Activated B cell treated with CpG ODN at 0.5 μM for 24 hours (primary cell): Measurements from ENCODE around the gene NKAIN2. TPM values are rescaled to one million over a fixed set of nuclear protein-coding genes. Genes with fewer than 3 reads are reported as not detected.

Source experiments
- ATAC-seq: fragments of 200-7000 bp; cut with Tn5 transposase; one replicate; pipeline ENCODE4 v1.10.0; 2021; ENCODE audit warnings: low read depth, mild to moderate bottlenecking, moderate library complexity
- CTCF ChIA-PET: fragments of 350-600 bp; sonication (Branson Sonifier 250); formaldehyde crosslinking; loops from one replicate; lab custom pipeline; 2021; ENCODE audit warnings: antibody characterized with exemption; lab: Charles Lee
- POLR2A ChIA-PET: fragments of 350-600 bp; sonication (Branson Sonifier 250); formaldehyde crosslinking; loops from one replicate; lab custom pipeline; 2021; ENCODE audit warnings: antibody characterized with exemption; lab: Charles Lee
- DNase-seq: peaks from one replicate; pipeline ENCODE4 v3.0.0; 2022
- H3K27ac Mint-ChIP-seq: one replicate; pipeline ENCODE4 v1.8.0; 2020; ENCODE audit warnings: mixed read lengths
- H3K27me3 Mint-ChIP-seq: one replicate; pipeline ENCODE4 v1.8.0; 2021; ENCODE audit warnings: mixed read lengths
- H3K36me3 Mint-ChIP-seq: one replicate; pipeline ENCODE4 v1.8.0; 2021; ENCODE audit warnings: low read depth, mixed read lengths
- H3K4me1 Mint-ChIP-seq: one replicate; pipeline ENCODE4 v1.8.0; 2021; ENCODE audit warnings: mixed read lengths
- H3K4me3 Mint-ChIP-seq: one replicate; pipeline ENCODE4 v1.8.0; 2020; ENCODE audit warnings: mild to moderate bottlenecking, mixed read lengths
- H3K9me3 Mint-ChIP-seq: one replicate; pipeline ENCODE4 v1.8.0; 2020; ENCODE audit warnings: mixed read lengths
- CTCF ChIP-seq: fragments of 200-600 bp; IDR thresholded peaks from one replicate; pipeline ENCODE4 v1.8.0; 2022; ENCODE audit warnings: antibody characterized with exemption, mild to moderate bottlenecking
- intact Hi-C: fragments of 100-400 bp; cut with micrococcal nuclease; formaldehyde crosslinking; loops from one replicate; pipeline ENCODE4 v1.15.1; 2024
- total RNA-seq: library from RNA; stranded (reverse); gene quantifications from 2 replicates; pipeline ENCODE4 v1.2.3, GENCODE V29; 2022

The NKAIN2 gene
- total RNA-seq, 1 donor from 2014 or later: not detected

- H3K4me1 Mint-ChIP-seq: no peaks in the 10 kb centered on the region
- H3K4me3 Mint-ChIP-seq: no peak overlapping the region
- no peaks in the 10 kb centered on the region for H3K36me3 Mint-ChIP-seq
- no peak for TF ChIP-seq CTCF
- DNase-seq (no peak), ATAC-seq (no peak)
- POLR2A ChIA-PET: no interaction called here
- intact Hi-C loops: no loop called here
- CTCF ChIA-PET: no interaction called here
- no peaks in the 10 kb centered on the region for H3K27me3 Mint-ChIP-seq
- peaks cover 3% of the 10 kb centered on the region for H3K9me3 Mint-ChIP-seq
- H3K27ac Mint-ChIP-seq: no peak overlapping the region
Measured at GRCh38 chr6:123849406-123849805, 45.7 kb downstream of the NKAIN2 start.

DNA sequence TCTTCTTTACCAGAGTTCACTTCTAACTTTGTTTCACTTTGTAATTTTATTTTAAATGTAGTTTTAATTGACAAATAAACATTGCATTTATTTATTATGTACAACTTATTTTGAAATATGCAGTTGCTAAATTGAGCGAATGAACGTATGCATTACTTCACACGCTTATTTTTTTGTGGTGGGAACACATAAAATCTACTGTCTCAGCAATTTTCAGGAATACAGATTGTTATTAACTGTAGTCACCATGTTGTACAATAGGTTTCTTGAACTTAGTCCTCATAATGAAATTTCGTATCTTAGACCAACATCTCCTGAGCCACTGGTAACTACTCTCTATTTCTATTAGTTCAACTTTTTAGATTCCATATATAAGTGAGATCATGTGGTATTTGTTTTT, 46.9 kb downstream of the NKAIN2 start:
- intact Hi-C loops: no loop called here
- no peak overlapping the region for H3K27ac Mint-ChIP-seq
- TF ChIP-seq CTCF: no peak
- H3K9me3 Mint-ChIP-seq: peaks cover 3% of the 10 kb centered on the region
- H3K27me3 Mint-ChIP-seq: no peaks in the 10 kb centered on the region
- no peak for DNase-seq
- no peak for ATAC-seq
- H3K4me1 Mint-ChIP-seq: no peaks in the 10 kb centered on the region
- CTCF ChIA-PET: no interaction called here
- no peak overlapping the region for H3K4me3 Mint-ChIP-seq
- POLR2A ChIA-PET: no interaction called here
- no peaks in the 10 kb centered on the region for H3K36me3 Mint-ChIP-seq

DNA sequence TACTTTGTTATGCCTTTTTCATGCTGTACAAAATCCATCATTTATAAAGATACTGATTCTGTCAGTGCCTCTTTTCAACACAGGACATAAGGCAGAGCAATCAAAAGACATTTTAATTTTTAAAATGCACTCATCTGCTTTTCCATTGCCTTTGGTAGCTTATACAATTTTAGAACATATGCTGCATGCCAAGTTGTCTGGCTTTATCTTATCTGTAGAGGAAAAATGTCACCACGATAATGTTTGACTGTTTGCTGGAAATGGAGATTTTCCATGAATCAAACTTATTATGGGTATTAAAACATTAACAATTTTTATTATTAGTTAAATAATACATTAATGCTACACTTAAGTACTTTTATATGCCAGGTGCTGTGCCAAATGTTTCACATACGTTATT, 50.5 kb downstream of the NKAIN2 start:
- Mint-ChIP-seq H3K9me3 (peaks cover 3% of the 10 kb centered on the region), H3K36me3 (no peaks in the 10 kb centered on the region), H3K27me3 (no peaks in the 10 kb centered on the region), H3K4me1 (no peaks in the 10 kb centered on the region), H3K4me3 (no peak overlapping the region), H3K27ac (no peak overlapping the region)
- POLR2A ChIA-PET: no interaction called here
- CTCF ChIA-PET: no interaction called here
- DNase-seq: no peak
- ATAC-seq: no peak
- intact Hi-C loops: no loop called here
- TF ChIP-seq CTCF: no peak

DNA sequence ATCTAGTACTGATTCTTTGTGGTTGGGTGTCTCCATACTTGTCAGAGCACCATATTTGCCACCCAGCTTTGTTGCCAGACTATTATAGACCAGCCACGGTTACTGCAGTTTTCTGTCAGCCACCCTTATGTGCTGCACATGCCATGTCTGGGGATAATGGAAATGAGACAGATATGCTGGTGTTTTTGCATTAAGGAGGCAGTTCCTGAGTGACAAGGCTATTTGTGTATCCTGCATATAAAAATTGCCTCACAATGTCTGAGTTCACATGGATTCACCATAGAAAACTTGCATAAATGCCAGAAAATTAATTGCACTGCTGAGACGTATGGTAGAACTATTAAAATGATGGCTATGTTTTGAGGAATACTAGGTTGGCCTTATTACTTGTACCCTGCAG, 51.8 kb downstream of the NKAIN2 start:
- H3K27me3 Mint-ChIP-seq: no peaks in the 10 kb centered on the region
- H3K36me3 Mint-ChIP-seq: no peaks in the 10 kb centered on the region
- ATAC-seq (no peak), DNase-seq (no peak)
- ChIA-PET POLR2A (no interaction called here), CTCF (no interaction called here)
- peaks cover 4% of the 10 kb centered on the region for H3K9me3 Mint-ChIP-seq
- H3K4me3 Mint-ChIP-seq: no peak overlapping the region
- no peak overlapping the region for H3K27ac Mint-ChIP-seq
- TF ChIP-seq CTCF: no peak
- intact Hi-C loops: no loop called here
- H3K4me1 Mint-ChIP-seq: no peaks in the 10 kb centered on the region

DNA sequence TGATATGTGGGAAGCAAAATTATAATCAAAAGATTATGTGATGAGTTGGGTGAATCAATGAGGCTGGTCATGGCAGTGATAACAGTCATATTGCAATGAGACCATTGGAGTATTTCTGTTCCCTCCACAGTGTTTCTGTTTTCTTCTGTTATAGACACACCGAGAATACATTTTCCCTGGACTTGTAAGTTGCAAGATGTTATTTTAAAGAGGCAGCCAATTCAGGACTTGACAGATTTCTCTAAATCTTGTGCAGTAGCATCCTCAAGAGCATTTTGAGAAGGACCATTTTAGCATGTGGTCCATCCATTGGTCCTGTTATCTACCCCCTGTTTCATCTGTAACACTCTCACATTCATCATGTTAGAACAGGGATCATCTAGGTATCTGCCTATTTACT, 55.6 kb downstream of the NKAIN2 start:
- intact Hi-C loops: no loop called here
- Mint-ChIP-seq H3K27ac (no peak overlapping the region), H3K9me3 (peaks cover 2% of the 10 kb centered on the region), H3K4me3 (no peak overlapping the region), H3K36me3 (no peaks in the 10 kb centered on the region), H3K4me1 (no peaks in the 10 kb centered on the region), H3K27me3 (no peaks in the 10 kb centered on the region)
- no peak for TF ChIP-seq CTCF
- ATAC-seq: no peak
- POLR2A ChIA-PET: no interaction called here
- DNase-seq: no peak
- CTCF ChIA-PET: no interaction called here
